Pons (tissue), 1 donor: ENCODE data around the gene NUCB2.

Experiments
- DNase-seq: peaks from one replicate; pipeline ENCODE4 v3.0.0-alpha.2; 2016; ENCODE audit warnings: low spot score

The NUCB2 gene

GRCh38 chr11:17268902-17269301 is 7.6 kb upstream of the NUCB2 start:
- DNase-seq: no peak

- DNase-seq: no peak
Observed at GRCh38 chr11:17272801-17273200, 3.7 kb upstream of the NUCB2 start.

DNA sequence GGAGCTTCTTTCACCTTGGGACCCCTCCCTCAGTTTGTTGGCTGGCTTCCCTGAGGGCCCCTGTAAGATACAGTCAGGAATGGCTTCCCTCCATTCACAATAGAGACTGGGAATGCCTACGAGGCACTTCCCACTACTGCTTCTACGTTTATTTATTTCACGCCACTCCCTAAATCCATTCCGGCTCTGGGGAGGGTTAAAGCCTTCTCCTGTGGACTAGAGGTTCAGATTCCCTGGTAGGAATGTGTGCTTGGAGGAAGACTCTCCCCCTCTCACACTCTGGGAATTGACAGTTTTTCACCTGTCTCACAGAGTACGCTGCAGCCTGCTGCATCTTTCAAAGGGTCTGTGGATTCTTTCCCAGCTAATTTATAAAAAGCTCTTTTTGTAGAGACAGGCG is 3.3 kb upstream of the NUCB2 start:
- no peak for DNase-seq

DNA sequence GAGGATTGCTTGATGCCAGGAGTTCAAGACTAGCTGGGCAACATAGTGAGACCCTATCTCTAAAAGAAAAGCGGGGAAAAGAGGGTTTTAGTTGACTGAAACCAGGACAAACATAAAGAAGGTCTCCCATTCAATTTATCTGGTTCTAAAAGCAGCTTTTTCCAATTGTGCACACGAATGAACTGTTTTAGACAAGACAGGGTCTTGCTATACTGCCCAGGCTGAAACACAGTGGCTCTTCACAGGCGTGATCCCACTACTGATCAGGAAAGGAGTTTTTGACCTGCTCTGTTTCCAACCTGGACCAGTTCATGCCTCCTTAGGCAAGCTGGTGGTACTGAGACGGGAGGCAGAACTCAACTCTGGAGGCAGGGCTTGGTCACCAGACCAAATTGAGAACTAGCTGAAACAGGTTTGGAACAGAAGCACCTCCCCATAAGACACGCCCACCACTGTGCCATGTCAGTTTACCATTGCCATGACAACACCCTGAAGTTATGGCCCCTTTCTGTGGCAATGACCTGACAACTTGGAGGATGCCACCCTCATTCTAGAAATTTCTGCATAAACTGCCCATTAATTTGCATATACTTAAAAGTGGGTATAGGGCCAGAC is 2.8 kb upstream of the NUCB2 start:
- DNase-seq: no peak

DNA sequence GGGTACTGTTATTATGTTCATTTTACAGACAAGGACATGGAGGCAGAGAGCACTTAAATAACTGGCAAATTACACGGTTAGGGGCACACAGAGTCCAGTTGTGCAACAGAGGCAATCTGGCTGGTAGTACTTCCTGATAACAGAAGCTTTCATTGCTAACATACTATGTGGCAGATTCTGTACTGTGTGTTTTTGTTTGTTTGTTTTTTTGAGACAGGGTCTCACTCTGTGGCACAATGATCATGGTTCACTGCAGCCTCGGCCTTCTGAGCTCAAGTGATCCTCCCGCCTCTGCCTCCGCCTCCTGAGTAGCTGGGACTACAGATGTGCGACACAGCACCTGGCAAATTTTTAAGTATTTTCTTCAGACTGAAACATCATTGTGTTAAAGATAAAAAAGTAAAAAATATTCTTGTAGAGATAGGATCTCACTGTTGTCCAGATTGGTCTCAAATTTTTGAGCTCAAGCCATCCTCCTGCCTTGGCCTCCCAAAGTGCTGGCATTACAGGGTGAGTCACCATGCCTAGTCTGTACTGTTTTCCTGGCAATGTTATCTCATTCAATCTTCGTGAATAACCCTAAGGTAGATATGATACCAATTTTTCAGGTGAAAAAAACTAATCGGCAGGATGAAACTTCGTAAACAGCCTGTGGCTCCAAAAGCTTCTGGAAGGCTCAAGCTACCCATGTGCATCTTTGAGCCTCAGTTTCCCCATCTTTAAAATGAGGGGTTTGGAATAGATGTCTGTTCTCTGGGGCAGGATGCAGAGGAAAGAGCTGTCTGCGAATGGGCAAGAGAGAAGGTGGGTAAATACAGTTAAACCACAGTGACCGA is 921 bp upstream of the NUCB2 start:
- no peak for DNase-seq

DNA sequence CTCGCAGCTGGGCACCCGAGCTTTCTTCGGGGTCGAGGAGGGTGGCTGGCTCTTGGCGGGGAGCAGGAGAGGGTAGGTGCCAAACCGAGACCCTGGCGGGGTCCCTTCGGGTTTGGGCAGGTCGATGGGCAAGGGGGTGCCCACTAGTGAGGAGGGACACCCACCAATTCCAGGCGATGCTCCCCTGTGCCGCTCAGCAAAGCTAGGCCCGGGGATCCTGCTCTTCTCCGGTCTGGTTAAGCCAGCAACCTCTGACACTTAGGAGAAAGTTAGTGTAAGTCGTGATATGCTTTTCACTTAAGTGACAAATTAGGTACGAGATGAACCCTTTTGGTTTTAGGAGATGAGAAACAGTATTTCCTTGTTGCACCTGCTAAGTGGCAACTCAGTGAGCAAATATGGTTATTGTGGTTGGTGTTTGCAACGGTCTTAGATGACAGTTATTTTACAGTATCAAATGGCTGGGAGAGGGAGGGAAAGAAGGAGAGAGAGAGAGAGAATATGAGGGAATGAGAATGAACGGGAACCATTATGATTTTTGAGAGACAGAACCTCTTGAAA is 565 bp downstream of the NUCB2 start:
- DNase-seq: peak; percentile 53

DNA sequence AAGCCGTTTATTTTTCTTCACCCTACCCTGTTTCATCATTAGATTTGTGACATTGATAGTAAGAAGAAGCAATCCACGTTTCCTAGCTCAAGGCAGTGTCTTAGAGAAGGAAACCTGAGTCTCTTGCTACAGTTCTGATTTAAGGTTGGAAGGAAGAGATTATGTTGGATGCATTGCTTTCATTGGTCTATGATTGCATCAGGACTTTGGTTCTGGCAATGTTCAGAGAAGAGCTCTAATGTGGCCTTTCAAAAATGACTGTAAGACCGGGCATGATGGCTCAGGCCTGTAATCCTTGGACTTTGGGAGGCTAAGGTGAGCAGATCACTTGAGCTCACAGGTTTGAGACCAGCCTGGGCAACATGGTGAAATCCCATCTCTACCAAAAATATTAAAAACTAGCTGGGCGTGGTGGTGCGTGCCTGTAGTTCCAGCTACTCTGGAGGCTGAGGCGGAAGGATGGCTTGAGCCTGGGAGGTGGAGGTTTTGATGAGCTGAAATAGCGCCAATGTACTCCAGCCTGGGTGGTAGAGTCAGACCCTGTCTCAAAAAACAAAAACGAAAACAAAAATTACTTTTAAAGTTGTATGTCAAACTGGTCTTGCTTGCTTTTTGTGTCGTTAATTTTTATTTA is 4.1 kb downstream of the NUCB2 start:
- no peak for DNase-seq

DNA sequence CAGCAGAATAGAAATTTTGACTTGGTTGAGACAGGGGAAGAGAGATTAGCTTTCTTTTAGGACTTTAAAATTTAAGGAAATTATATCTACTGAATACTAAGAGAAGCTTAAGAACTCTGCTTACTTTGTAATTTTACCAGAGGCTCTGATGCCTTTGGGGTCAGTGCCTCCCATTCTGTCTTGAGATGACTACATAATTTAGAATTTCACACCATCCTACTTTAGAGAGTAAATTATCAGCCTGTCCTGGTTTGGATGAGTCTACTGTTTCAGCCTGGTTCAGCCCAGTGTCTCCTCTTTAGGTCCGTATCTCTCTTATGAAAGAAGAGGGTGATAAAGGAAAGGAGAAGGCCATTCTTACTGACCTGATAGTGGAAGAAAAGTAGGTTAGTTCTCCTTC is 9.8 kb downstream of the NUCB2 start:
- no peak for DNase-seq

- DNase-seq: no peak
Observed at GRCh38 chr11:17287058-17287457, 10.5 kb downstream of the NUCB2 start.

- no peak for DNase-seq
Observed at GRCh38 chr11:17291710-17292109, 15.2 kb downstream of the NUCB2 start.

GRCh38 chr11:17293311-17293710 is 16.8 kb downstream of the NUCB2 start:
- peak; percentile 12 for DNase-seq

- no peak for DNase-seq
Observed at GRCh38 chr11:17294033-17294432, 17.5 kb downstream of the NUCB2 start.

GRCh38 chr11:17296852-17297559 is 20.5 kb downstream of the NUCB2 start:
- no peak for DNase-seq

DNA sequence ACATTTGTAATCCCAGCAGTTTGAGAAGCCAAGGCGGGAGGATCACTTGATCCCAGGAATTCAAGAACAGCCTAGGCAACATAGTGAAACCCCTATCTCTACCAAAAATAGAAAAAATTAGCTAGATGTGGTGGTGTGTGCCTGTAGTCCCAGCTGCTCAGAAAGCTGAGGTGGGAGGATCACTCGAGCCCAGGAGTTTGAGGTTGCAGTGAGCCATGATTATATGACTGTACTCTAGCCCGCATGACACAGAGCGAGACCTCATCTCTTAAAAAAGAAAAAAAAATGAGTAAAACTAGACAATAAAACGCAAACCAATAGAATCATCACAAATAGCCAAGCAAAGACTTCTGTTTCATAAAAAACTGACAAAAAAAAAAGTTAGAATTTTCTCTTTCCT is 21.8 kb downstream of the NUCB2 start:
- DNase-seq: no peak

DNA sequence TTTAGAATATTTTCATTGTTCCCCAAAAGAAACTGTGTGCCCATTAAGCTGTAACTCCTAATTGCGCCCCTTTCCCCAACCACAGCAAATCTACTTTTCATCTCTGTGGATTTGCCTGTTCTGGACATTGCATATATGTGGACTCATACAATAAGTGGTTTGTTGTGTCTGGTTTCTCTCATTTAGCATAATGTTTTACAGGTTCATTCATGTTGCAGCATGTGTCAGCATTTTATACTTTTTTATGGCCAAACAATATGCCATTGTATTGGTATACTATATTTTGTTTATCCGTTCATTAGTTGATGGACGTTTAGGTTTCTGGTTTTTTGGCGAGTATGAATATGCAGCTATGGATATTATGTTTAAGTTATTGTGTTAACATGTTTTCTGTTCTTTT is 23.8 kb downstream of the NUCB2 start:
- no peak for DNase-seq

DNA sequence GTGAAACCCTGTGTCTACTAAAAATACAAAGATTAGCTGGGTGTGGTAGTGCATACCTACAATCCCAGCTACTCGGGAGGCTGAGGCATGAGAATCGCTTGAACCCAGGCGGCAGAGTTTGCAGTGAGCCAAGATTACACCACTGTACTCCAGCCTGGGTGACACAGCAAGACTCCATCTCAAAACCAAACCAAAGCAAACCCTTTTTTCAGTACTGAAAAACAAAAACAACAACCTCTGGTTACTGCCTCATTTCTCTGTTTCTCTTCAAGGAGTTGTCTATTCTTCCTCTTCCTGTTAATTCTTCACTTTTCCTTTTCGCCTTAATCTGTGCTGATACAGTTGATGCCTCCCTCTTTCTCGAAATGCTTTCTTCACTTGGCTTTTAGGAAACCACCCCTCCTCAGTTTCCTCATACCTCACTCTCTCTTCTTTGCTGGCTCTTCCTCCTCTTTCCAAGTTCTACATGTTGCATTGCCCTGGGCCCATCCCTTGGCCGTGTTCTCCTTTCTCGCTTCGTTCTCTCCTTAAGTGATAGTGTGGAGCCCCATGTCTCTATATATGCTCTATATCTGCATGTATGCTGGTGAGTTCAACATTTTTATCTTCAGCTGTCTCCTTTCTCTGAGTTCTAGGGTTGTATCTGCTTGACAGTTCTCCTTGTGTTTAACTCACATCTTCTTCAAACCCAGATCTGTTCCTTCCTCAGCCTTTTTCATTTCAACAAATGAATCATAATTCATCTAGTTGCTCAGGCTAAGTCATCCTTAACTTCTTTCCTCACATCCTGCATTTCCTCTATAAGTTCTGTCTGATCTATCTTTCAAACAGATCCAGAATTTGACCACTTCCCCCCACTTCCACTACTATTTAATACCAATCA is 37.1 kb downstream of the NUCB2 start:
- DNase-seq: no peak

DNA sequence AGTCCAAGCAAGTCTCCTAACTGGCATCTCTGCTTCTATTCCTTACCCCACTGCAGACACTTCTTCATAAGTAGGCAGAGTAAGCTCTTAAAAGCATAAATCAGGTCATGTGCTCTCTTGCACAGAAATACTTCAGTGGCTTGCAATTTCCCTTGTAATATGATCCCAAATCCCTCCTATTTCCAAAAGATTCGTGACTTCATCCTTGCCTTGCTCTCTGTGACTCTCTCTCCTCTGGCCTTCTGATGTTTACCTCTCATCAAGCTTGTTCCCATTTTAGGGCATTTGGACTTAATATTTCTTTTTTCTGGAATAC is 37.7 kb downstream of the NUCB2 start:
- no peak for DNase-seq

DNA sequence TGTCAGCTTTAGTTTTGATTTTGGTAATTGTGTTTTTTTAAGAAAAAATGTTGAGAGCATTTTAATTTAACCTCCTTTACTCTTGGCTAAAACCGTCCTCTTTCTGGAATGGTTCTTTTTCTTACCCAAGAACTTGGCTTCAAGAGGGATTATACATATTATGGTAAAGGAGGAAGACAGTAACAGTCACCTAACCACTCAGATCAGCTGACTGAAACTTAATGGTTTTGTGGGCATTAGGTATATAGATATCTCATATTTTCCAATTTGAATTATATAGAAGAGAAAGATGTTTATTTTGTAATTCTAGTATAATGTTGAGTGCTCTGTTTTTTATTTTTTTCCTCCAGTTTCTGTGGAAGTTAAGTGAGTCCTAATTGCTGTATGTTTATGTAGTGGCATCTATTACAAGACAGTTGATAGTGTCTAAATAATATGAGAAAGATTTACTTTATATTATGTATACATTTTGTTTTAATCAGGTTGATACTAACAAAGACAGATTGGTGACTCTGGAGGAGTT is 38.4 kb downstream of the NUCB2 start:
- no peak for DNase-seq

- DNase-seq: no peak
Observed at GRCh38 chr11:17328871-17329494, 52.4 kb downstream of the NUCB2 start.

- DNase-seq: no peak
Observed at GRCh38 chr11:17331669-17332068, 55.1 kb downstream of the NUCB2 start.
